OCI-LY3 (cell line): ENCODE data around the gene CLDN4.

Experiments
- EZH2phosphoT487 ChIP-seq: fragments of 200-600 bp; shearing (Covaris generic); IDR thresholded peaks from 2 replicates; pipeline ENCODE4 v1.6.1; 2018; ENCODE audit warnings: antibody characterized with exemption, mixed run types, low read depth
- TF ChIP-seq, protein P1 (sequence below): fragments of 200-600, 300-600 bp; sonication (generic); IDR thresholded peaks from 2 replicates; pipeline ENCODE4 v1.5.1; 2014; ENCODE audit warnings: antibody characterized with exemption, low read length, low read depth

DNA sequence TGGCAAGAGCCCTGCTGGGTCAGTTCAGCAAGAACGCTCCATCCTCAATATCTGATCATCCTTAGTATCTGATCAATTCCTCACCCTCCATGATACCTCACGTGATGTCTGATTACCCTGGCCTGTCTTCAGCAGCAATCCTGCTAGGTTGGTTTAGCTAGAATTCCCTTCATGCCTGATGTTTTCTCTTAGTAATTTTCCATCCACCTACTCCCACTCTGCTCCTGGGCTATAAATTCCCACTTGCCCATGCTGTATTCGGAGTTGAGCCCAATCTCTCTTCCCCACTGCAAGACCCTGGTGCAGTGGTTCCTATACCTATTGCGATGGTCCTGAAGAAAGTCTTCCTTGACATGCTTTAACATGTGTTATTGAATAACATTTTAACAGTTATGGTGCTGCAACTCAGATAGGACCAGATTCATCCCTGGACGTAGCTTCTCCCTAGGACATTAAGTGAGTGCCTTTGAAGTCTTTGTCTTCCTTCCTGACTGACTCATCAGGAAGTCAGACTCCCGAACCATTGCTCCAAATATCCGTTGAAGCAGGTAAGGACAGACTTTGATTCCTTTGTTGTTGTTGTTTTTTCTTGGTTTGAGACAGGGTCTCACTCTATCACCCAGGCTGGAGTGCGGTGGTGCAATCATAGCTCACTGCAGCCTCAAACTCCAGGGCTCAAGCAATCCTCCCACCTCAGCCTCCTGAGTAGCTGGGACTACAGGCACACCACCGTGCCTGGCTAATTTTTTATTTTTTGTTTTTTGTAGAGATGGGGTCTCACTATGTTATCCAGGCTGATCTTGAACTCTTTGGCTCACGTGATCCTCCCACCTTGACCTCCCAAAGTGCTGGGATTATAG lies 31.3 kb upstream of the CLDN4 start:
- TF ChIP-seq, protein P1, sequence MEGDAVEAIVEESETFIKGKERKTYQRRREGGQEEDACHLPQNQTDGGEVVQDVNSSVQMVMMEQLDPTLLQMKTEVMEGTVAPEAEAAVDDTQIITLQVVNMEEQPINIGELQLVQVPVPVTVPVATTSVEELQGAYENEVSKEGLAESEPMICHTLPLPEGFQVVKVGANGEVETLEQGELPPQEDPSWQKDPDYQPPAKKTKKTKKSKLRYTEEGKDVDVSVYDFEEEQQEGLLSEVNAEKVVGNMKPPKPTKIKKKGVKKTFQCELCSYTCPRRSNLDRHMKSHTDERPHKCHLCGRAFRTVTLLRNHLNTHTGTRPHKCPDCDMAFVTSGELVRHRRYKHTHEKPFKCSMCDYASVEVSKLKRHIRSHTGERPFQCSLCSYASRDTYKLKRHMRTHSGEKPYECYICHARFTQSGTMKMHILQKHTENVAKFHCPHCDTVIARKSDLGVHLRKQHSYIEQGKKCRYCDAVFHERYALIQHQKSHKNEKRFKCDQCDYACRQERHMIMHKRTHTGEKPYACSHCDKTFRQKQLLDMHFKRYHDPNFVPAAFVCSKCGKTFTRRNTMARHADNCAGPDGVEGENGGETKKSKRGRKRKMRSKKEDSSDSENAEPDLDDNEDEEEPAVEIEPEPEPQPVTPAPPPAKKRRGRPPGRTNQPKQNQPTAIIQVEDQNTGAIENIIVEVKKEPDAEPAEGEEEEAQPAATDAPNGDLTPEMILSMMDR, result no peak
- TF ChIP-seq EZH2phosphoT487, result no peak
